Measurements from ENCODE around the gene KISS1R. TPM values are rescaled to one million over a fixed set of nuclear protein-coding genes. Genes with fewer than 3 reads are reported as not detected.
A peak's percentile ranks its signal among the peaks of the same experiment; 100 is the strongest.

The KISS1R gene
- total RNA-seq, 1 experiment from 2014 or later, result not detected

DNA sequence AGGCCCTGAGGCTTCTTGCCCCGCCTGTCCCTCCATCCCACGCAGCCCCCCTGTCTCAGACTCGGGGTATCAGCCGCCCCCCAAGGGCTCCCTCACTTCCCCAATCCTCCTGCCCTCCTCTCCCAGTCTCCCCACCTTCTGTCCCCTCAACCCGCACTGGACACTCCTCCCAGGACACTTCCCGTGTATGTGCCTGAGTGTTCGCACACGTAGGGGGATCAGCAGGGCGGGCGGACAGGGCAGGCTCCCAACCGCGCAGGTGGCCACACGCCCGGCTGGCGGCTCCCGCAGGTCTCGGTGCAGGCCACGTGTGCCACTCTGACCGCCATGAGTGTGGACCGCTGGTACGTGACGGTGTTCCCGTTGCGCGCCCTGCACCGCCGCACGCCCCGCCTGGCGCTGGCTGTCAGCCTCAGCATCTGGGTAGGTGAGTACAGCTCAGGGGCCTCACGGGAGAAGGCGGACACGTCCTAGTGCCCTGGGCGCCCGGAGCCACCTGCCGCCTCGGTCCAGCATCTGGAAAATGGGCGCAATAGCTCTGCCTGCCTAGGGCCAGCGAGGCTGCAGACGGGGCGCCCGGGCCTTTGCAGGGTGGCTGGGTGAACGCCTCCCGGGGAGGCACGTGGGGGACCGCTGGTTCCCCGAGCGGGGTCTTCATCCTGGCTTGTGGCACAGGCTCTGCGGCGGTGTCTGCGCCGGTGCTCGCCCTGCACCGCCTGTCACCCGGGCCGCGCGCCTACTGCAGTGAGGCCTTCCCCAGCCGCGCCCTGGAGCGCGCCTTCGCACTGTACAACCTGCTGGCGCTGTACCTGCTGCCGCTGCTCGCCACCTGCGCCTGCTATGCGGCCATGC, 2.3 kb downstream of the KISS1R start:
- DNase-seq (ENCODE audit: low spot score), result no peak

DNA sequence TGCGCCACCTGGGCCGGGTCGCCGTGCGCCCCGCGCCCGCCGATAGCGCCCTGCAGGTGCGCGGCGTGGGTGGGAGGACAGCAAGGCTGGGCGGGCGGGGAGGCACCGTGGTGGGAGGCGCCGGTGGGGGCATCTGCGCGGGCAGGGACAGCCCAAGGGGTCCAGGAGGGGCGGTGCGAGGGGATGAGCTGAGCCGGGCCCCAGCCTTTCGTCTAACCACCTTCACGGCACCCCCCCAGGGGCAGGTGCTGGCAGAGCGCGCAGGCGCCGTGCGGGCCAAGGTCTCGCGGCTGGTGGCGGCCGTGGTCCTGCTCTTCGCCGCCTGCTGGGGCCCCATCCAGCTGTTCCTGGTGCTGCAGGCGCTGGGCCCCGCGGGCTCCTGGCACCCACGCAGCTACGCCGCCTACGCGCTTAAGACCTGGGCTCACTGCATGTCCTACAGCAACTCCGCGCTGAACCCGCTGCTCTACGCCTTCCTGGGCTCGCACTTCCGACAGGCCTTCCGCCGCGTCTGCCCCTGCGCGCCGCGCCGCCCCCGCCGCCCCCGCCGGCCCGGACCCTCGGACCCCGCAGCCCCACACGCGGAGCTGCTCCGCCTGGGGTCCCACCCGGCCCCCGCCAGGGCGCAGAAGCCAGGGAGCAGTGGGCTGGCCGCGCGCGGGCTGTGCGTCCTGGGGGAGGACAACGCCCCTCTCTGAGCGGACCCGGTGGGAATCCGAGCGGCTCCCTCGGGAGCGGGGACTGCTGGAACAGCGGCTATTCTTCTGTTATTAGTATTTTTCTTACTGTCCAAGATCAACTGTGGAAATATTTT, 3.1 kb downstream of the KISS1R start:
- DNase-seq (ENCODE audit: low spot score), result no peak

DNA sequence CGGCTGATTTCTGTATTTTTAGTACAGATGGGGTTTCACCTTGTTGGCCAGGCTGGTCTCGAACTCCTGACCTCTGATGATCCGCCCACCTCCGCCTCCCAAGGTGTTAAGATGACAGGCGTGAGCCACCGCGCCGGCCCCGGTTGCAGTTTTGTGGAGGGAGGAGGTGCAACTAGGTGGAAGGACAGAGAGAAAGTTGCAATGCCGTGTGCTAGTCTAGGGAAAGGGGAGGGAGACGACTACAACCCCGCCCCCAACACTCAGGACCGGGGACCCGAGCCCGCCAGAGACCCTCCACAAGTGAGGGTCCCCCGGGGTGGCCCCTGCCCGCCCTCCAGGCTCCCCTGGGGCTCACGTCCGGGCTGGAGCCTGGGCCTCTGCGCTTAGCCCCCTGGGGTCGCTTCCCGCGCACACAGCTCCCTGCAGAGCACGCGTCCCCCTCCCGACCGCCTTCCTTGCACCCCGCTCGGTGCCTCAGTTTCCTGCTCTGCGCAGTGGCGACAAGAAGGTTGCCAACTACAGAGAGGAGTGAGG, 7.5 kb downstream of the KISS1R start:
- DNase-seq (ENCODE audit: low spot score), result no peak

DNA sequence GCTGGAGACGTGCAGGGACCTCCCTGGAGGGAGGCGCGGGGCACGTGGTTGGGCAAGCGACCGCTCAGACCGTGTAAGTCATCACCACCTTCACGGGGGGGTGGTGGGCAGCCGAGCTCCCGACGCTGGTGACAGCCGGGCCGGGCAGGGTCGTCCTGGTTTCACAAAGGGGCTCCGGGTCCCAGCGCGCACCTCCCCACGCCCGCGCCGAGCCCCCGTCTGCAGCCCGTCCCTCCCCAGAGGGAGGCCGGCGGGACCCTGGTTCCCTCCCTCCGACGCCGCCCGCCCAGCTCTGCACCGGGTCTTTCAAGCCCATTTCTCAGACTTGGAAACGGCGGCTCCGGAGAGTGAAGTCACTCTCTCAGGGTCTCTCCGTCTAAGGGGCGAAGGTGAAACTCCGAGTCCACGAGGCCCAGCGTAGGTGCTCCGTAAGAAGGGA, 8.0 kb downstream of the KISS1R start:
- DNase-seq (ENCODE audit: low spot score), result peak; percentile 35

DNA sequence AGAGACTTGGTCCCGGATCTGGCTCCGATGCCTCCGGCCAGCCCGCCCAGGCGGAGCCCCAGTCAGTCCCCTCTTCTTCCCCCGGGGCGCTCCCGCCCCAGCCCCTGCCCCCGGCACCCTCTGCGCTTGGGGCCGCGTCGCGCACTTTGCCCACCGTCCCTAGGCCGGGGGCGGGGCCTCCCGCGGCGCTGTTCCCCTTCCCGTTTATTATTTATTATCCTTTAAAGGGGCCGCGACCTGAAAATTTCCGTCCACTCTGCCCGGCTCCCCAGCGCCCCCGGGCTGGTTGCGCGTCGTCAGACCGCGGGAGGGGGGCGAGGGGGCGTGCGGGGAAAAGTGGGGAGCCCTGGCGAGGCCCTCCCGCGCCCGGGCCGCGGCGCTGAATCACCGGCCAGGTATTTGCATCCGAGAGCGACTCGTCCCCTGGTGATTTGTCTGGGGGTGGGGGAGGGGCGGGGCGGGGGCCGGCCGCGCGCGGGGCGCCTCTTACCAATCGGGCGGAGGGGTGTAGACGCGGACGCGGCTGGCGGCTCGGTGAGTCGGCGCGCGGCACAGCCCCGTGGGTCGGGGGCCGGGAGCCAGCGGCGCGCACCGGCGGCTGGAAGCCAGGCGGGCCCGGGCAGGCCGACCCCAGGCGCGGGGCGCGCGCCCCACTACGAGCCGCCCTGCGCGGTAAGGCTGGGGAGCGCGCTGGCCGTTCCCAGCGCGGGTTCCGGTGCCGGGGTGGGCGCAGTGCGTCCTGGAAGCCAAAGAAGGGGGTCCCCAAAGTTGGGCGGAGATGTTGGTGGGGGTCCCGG, 8.6 kb downstream of the KISS1R start, which contains the start of gene ARID3A:
TSS of gene ARID3A (plus strand) at position 510 of the 797 bp plus-strand sequence. CDS start 3,494 bp downstream, outside the sequence.
- peak; percentile 49 for DNase-seq (ENCODE audit: low spot score)

DNA sequence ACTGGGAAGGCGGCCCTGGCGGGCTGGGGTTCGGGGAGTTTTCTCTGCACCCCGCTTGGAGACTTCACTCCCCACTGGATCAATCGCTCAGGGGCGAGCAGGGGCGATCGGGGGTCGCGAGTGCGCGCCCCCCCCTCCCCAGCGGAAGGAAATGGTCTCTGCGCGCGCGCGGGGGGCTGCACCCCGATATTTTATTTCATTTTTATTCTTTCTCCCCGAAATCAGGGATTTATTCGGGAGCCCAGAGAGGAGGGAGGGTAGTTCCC, 9.1 kb downstream of the KISS1R start:
- DNase-seq (ENCODE audit: low spot score), result no peak

DNA sequence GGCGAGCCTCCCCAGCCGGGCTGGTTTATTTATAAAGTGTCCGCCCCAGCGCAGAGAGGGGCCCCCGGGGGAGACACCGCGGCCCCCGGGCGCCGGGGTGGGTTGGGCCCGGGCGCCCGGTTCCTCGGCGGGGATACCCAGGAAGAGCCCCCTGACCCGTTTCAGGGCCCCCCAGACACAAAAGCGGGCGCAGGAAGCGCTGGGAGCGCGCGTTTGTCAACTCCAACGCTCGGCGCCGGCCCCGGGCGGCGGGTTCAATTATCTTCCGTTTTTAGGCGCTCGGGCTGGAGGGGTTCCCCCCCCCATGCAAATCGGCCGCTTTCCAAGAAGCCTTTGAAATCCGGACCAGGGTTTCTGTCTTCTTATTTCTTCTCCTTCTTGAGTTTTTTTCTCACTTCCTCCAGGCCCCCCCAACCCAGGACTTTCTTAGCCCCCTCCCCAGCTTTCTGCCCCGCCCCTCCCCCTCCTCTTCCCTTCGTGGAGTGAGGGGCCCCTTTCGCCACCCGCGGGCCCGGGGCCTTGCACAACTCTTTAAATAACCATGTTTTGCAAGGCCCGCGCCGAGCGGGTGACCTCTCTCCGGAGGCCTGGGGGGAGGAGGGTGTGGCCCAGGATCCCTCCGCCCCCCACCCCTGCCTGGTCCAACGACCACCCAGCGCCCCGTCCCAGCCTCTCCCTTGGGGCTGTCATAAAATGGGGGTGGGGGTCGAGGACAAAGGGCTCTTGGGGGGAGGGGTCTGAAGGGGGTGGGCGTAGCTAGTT, 9.6 kb downstream of the KISS1R start:
- DNase-seq (ENCODE audit: low spot score), result no peak

DNA sequence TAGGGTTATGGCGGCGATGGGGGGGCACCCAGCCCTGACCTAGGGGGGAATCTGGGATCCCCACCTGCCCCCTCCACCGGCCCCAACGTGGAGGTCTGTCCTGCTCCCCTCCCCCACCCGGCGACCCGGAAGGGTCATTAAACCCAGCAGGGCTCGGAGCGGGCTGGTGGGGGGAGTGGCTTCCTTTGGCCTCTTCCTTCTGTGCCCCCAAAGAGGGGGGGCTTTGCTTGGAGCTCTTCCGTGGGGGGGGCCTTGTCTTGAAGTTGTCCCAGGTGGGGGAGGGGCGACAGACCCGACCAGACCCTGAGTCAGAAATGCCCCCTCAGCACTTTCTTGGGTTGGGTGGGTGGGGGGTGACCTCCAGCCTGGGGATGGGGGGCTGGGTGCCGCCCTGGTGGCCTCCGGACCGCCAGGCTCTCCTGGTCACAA, 10.2 kb downstream of the KISS1R start:
- DNase-seq (ENCODE audit: low spot score), result no peak

DNA sequence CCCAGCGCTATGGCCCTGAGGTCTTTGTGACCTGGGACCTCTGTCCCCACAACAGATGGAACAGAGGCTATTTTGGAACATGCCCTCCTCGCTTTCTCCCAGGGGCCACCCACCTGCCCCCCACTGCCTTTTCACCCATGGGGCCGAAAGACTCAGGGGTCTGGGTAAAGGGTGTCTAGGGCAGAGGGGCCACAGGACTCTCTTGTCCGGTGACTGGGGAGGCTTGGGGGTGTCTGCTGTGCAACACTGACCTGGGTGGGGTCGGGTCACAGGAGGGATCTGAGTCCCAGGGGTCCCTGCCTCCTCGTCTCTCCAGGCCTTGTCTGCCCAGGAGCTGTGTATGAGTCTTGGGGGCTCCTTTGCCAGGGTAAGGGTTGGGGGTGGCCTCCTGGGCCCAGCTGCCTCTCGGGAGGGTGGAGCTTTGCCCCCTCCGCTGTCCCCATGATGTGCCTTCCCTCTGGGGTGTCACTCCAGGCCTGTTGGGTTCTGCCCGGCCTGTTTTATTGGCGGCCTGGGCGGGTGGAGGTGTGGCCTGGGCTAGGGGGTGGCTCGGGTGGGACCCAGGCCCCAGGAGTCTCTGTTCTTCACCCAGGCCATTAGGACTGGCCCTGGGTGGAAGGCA, 10.8 kb downstream of the KISS1R start:
- DNase-seq (ENCODE audit: low spot score), result no peak

DNA sequence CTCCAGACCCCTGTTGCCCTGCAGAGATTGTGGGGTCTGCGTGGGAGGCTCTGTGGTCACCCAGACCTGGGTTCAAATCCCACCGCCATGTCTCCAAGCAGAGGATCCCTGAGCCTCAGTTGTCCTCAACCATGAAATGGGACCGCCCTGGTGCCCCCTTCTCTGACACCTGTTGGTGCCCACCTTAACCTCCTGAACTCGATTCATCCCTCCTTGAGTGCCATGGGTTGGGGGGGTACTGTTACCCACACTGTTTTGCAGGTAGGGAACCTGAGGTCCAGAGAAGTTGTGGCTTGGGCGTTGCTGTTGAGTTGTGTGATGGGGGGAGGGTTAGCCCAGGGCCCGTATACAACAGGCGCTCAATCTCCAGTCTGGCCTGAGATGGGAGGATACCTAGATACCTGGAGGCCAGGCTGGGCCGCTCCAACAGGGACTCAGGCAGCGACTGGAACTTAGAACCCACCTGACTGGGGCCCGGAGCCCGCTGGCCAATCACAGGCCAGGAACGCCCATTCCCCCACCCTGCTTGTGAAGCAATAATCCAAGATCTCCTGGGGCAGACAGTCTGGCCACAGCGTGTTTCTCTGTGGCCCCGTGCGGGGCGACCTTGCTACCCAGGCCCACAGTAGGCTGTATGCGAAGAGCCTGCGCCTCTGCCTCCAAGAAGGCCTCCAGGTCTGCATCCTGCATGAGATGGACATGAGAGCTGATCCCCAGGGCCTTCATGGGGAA, 11.5 kb downstream of the KISS1R start:
- DNase-seq (ENCODE audit: low spot score), result no peak

DNA sequence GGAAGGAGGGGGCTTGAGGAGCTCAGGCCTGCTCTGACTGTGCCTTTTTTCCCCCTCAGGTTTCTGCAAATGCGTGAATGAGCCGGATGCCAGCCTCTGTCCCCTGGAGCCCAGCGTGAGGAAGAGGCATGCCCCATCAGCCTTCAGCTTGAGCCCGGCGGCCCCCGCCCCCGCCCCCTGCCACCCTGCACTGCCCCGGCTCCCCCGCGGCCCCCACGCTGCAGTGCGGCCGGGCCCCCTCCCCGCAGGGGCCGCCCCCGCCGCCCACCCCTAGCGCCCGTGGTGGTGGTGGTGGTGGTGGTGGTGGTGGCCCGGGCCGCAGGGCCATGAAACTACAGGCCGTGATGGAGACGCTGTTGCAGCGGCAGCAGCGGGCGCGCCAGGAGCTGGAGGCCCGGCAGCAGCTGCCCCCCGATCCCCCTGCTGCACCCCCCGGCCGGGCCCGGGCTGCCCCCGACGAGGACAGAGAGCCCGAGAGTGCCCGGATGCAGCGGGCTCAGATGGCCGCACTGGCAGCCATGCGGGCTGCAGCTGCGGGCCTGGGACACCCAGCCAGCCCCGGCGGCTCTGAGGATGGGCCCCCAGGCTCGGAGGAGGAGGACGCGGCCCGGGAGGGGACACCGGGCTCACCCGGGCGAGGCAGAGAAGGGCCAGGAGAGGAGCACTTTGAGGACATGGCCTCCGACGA, 12.2 kb downstream of the KISS1R start:
- no peak for DNase-seq (ENCODE audit: low spot score)

DNA sequence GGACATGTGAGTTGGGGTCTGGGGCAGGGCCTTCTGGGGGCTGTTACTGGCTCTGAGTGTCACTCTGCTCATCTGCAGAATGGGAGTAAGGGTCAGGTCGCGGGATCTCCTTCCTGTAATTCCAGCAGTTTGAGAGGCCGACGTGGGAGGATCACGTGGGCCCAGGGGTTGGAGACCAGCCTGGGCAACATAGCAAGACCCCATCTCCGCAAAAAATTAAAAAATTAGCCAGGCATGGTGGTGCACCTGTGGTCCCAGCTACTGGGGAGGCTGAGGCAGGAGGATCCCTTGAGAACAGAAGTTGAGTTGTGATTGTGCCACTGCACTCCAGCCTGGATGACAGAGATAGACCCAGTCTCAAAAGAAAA, 12.7 kb downstream of the KISS1R start:
- DNase-seq (ENCODE audit: low spot score), result no peak

DNA sequence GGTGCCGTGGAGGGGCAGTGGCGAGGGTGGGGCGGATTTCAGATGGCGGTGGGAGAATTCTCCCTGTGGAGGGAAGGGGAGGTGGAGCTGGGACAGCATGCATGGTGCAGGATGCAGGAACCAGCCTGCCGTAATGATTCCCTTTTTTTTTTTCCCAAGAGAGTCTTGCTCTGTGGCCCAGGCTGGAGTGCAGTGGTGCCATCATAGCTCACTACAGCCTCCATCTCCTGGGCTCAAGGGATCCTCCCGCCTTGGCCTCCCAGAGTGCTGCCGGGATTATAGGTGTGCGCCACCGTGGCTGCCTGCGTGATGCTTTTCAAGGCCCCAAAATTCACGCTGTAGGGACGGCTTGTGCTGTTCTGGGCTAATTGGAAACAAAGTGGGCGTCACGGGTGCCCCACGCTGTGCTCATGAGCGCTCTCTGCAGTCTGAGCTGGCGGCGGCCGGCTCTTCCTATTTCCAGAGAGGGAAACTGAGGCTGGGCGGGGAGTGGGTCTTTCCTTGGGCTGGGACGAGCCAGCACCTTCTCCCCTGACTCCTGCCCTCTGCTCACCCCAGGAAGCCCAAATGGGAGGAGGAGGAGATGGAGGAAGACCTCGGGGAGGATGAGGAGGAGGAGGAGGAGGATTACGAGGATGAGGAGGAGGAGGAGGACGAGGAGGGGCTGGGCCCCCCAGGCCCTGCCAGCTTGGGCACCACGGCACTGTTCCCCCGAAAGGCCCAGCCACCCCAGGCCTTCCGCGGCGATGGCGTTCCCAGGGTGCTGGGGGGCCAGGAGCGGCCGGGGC, 14.9 kb downstream of the KISS1R start:
- DNase-seq (ENCODE audit: low spot score), result no peak

DNA sequence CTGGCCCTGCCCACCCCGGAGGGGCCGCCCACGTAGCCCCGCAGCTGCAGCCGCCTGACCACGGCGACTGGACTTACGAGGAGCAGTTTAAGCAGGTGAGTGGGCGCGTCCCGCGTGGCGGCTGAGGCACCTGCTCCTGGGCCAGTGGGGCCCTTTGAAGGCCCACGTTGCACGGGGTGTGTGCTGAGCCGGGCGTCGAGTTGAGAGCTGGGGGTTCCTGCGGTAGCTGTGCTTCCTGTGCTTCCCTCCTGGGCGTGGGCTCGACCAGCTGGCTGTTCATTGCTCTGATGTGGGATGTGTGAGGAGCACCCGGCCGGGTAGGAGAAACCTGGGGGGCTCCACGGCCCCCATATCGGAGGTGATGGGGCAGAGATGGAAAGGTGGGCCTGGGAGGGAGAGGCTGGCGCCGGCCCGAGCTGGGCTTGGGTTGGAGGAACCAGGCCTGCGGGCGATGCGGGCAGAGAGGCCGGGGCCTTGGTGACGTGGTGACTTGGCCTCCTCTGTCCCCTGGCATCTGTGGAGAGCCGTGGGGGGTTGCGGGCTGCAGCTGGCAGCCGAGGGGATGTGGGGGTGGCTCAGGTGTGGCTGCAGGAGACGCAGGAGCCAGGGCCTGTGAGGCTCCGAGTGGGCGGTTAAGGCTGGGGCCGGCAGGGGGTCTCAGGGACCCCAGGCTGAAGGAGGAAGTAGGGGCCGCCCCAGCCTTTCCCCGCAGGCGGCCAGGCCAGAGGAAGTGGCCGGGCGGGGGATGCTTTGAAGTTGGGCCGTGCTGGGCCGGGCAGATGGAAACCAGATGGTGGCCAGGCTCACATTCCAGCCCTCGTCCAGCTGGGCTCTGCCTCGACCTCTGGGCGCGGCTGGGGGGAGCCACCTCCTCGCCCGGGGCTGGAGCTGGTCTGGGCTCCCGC, 15.8 kb downstream of the KISS1R start:
- peak; percentile 68 for DNase-seq (ENCODE audit: low spot score)

DNA sequence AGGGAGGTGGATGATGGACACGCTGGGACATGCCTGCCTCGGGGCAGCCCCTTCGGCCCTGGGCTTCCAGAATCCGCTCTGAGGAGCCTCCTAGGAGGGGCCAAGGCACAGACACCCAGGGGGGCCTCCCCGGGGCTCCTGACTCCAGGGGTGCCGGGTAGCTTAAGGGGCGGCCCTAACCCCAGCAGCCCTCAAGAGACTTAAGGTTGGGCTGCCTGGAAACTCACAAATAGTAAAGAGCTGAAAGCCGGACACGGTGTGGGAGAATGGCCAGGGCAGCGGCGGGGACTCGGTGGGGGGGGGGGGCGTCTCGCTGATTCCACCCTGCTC, 16.4 kb downstream of the KISS1R start:
- DNase-seq (ENCODE audit: low spot score), result no peak

DNA sequence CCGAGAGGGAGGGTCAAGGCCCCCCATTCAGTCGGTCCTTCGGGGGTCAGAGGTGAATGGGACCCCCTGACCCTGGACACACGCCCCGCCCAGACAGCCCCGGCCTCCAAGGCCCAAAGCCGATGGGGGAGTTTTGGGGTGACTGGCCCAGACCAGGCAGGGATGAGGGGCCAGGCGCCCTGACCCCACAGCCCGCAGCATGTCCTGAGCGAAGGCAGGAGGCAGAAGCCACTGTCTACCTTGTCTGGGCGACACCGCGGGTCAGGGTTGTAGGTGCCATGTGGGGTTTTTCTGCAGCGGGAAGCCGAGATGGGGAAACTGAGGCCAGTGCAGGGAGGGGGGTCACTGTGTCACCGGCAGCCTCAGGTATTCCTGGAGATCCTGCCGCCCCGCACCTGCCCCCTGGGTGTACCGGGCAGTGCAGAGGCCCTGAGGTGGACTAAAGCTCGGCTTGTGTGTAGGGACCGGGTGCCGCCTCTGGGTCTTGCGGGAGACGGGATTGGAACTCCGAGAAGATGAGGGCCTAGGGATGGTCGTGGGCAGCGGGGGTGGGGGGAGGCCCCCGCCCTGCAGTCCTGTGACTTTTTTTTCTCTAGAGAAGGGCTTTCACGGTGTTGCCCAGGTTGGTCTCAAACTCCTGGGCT, 17.2 kb downstream of the KISS1R start:
- DNase-seq (ENCODE audit: low spot score), result no peak

DNA sequence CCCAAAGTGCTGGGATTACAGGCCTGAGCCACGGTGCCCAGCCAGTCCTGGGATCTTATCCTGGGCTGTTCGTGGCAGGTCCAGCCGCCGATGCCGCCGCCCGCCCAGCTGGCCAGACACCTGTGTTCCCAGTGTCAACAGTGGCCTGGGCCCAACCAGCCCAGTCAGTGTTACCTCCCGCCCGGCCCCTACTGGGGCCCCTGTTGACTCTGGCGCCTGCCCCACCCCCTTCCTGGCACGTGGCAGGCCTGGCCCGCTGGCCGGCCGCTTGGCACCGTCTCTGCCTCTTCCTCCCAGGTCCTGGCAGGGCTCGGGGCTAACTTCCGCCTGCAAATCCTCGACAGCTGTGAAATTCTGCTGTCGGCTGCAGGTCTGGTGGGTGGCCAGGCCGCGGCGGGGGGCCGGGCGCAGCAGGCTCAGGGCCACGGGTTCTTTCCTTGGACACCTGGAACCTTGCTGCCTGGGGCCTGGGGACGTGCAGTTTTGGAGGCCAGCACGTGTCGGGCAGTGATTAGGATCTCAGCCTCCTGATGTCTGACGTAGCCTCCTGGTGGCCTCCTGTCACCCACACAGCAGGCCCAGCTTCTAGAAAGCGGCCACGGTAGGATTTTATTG, 17.8 kb downstream of the KISS1R start:
- DNase-seq (ENCODE audit: low spot score), result peak; percentile 85

All from H4 (cell line).